IPS-20b (cell line): ENCODE measurements around the gene KRTAP2-3.
"Not testable (repeated sequence)": the region's sequence is repeated elsewhere in the genome, so short reads cannot be mapped to it uniquely, and the experiment has no call there.

Source experiments
- H3K27ac ChIP-seq: one replicate; pipeline ENCODE4 v1.5.1; 2013; ENCODE audit warnings: low read length
- H3K27me3 ChIP-seq: 2 replicates; pipeline ENCODE4 v1.6.1; 2013; ENCODE audit warnings: mild to moderate bottlenecking, low read length, inconsistent platforms; ENCODE audit not compliant: insufficient read depth
- H3K36me3 ChIP-seq: 2 replicates; pipeline ENCODE4 v1.6.1; 2013; ENCODE audit warnings: low read depth, mild to moderate bottlenecking, inconsistent platforms, low read length, moderate library complexity; ENCODE audit not compliant: insufficient read depth
- H3K4me1 ChIP-seq: 2 replicates; pipeline ENCODE4 v1.6.1; 2013; ENCODE audit warnings: mild to moderate bottlenecking, control low read depth, inconsistent platforms, low read length, moderate library complexity; ENCODE audit not compliant: insufficient read depth
- H3K4me3 ChIP-seq: 2 replicates; pipeline ENCODE4 v1.5.1; 2013; ENCODE audit warnings: mild to moderate bottlenecking, low read length, inconsistent platforms
- H3K9ac ChIP-seq: 2 replicates; pipeline ENCODE4 v1.6.1; 2013; ENCODE audit warnings: low read depth, mild to moderate bottlenecking, inconsistent platforms, low read length, moderate library complexity
- H3K9me3 ChIP-seq: 2 replicates; pipeline ENCODE4 v1.6.1; 2013; ENCODE audit warnings: mild to moderate bottlenecking, low read depth, low read length, inconsistent platforms; ENCODE audit not compliant: insufficient read depth

The KRTAP2-3 gene

DNA sequence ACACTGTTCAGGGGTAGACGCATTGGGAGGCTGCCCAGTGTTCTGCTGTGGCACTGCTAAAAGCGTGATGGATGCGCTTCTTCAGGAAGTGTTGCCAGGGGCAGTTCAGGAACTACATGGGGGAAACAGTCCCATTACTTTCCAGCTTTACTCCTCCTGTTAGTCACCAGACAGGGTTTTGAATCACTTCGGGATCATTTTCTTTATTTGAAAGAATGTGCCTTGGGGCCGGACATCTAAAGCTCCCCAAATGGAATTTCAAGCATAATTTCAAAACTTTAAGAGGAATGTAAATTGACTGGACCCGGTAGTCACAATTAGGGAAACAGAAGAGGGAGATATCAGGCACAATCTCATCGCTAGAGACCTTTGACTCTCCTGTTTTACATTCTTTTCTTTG is 11.5 kb downstream of the KRTAP2-3 start:
- H3K27ac ChIP-seq = no peak overlapping the region
- no peaks in the 10 kb centered on the region; the same call in 1 of the 2 replicates for H3K4me1 ChIP-seq
- no peaks in the 10 kb centered on the region for H3K36me3 ChIP-seq
- no peaks in the 10 kb centered on the region for H3K9me3 ChIP-seq
- H3K9ac ChIP-seq = no peak overlapping the region
- no peaks in the 10 kb centered on the region for H3K27me3 ChIP-seq
- H3K4me3 ChIP-seq = no peak overlapping the region

DNA sequence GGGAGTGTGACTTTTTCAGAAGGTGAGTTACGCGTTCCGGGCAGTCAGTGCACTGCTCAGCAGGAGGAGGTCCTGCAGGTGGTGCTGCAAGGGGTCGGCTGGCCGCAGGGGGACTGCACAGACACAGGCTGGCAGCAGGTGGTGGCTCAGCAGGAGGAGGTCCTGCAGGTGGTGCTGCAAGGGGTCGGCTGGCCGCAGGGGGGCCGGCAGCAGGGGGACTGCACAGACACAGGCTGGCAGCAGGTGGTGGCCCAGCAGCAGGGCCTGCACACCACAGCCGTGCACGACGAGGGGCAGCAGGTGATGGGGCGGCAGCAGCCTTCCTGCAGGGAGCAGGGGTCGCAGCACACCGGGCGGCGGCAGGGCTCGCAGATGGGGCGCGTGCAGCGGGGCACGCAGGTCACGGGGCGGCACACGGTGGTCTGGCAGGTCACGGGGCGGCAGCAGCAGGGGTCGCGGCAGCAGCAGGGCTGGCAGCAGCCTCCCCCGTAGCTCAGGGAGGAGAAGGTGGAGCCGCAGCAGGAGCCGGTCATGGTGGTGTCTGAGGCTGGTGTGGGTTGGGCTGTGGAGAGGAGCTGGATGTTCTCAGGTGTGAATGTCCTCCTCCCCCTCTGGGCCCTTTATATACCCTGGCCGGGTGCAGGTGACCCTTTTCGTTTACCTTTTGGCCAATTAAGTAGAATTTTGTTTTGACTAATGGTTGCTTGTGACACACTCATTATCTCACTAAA is 13.0 kb downstream of the KRTAP2-3 start, which contains the start of gene KRTAP2-1:
Gene KRTAP2-1, minus strand, starts transcription at position 582 of the 731 bp plus-strand sequence. Its CDS starts 49 bp downstream, at position 533.
- not testable (repeated sequence) for H3K36me3 ChIP-seq, H3K9ac ChIP-seq, H3K4me3 ChIP-seq, H3K27me3 ChIP-seq, H3K9me3 ChIP-seq, H3K4me1 ChIP-seq, H3K27ac ChIP-seq

DNA sequence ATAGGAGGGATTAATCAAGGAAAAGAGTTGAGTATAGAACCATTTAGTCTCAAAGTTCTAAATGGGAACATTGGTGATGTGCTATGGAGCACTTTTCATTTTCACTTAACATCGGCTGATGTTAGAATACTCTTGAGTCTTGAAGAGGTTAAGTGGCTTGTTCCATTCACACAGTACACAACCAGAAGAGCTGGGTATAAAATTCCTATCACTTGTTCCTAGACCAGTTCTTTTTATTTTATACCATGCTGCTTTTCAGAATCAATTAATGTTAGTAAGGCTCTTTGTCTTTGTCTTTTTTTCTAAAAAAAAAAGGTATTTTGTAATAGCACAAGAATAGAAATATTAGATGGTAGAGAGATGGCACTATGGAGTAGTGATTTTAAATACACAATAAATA is 17.0 kb downstream of the KRTAP2-3 start:
- H3K4me3 ChIP-seq = no peak overlapping the region
- no peaks in the 10 kb centered on the region for H3K27me3 ChIP-seq
- H3K9ac ChIP-seq = no peak overlapping the region
- H3K27ac ChIP-seq = no peak overlapping the region
- H3K9me3 ChIP-seq = no peaks in the 10 kb centered on the region
- H3K36me3 ChIP-seq = no peaks in the 10 kb centered on the region
- H3K4me1 ChIP-seq = peaks cover 7% of the 10 kb centered on the region; the same call in 1 of the 2 replicates

DNA sequence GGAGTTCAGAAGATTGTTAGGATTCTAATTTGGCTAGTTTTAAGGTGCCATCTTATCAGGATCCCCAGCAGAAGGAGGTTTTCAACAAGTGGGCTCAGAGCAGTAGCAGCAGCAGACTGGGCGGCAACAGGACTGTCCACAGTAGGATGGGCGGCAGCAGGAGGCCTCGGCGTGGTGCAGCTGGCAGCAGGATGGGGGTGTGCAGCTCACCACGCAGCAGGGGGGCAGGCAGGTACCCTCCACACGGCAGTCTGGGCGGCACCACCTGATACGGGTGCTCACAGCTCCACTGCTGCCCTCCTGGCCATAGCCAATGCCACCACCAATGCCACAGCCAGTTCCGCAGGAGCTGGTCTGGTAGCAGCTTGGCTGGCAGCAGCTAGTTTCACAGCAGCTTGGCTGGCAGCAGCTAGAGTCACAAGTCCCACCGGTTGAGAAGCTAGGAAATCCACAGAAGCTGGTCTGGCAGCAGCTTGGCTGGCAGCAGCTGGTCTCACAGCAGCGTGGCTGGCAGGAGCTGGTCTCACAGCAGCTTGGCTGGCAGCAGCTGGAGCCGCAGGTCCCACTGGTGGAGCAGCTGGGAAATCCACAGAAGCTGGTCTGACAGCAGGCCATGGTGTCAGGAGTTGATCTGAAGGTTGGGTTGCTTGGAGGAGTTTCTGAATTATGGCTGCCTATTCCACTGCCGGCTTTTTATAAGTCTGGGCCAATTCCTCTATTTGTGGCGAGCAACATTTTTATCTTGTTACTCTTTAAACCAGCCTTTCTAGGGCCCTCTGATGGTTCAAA is 18.9 kb downstream of the KRTAP2-3 start, which contains the start of gene KRTAP1-1:
Gene KRTAP1-1, minus strand, starts transcription at position 668 of the 789 bp plus-strand sequence. Its CDS starts 53 bp downstream, at position 615.
- H3K27me3 ChIP-seq, H3K4me3 ChIP-seq, H3K27ac ChIP-seq, H3K9me3 ChIP-seq, H3K9ac ChIP-seq, H3K36me3 ChIP-seq: not testable (repeated sequence)
- H3K4me1 ChIP-seq = peaks cover 13% of the 10 kb centered on the region; the same call in 1 of the 2 replicates

DNA sequence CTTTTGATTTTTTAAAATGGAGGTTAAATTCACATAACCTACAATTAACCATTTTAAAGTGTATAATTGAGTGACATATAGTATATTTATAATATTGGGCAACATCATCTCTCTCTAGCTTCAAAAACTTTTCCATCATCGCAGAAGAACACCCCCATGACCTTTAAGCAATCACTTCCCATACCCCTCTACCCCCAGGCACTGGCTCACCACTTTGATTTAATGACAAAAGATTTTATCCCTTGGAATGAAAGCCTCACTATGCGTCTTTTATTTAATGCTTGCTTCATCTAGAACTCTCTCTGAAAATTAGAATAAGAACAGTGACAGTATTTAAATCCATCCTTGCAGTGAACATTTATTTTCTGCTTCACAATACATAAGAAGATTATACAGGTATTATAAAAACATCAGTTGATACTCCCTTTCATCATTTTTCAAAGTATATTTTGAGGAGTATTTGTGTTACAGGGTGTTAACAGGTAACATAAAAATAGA is 22.0 kb downstream of the KRTAP2-3 start:
- Histone ChIP-seq H3K27me3 (no peaks in the 10 kb centered on the region), H3K4me1 (peaks cover 13% of the 10 kb centered on the region; the same call in 1 of the 2 replicates)

DNA sequence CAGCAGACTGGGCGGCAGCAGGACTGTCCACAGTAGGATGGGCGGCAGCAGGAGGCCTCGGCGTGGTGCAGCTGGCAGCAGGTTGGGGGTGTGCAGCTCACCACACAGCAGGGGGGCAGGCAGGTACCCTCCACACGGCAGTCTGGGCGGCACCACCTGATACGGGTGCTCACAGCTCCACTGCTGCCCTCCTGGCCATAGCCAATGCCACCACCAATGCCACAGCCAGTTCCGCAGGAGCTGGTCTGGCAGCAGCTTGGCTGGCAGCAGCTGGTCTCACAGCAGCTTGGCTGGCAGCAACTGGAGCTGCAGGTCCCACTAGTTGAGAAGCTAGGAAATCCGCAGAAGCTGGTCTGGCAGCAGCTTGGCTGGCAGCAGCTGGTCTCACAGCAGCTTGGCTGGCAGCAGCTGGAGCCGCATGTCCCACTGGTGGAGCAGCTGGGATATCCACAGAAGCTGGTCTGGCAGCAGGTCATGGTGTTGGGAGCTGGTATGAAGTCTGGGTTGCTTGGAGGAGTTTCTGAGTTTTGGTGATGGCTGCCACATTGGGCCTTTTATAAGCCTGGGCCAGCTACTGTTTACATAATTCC is 25.5 kb downstream of the KRTAP2-3 start, which contains the start of gene KRTAP1-3:
Gene KRTAP1-3, minus strand, starts transcription at position 529 of the 590 bp plus-strand sequence. Its CDS starts 53 bp downstream, at position 476.
- not testable (repeated sequence) for H3K27me3 ChIP-seq, H3K4me3 ChIP-seq, H3K36me3 ChIP-seq, H3K9ac ChIP-seq, H3K27ac ChIP-seq, H3K9me3 ChIP-seq
- peaks cover 13% of the 10 kb centered on the region; the same call in 1 of the 2 replicates for H3K4me1 ChIP-seq

More for the DNA sequence above, 22.0 kb downstream of the KRTAP2-3 start:
- Histone ChIP-seq H3K9me3 (no peaks in the 10 kb centered on the region), H3K27ac (no peak overlapping the region), H3K4me3 (no peak overlapping the region), H3K9ac (no peak overlapping the region), H3K36me3 (no peaks in the 10 kb centered on the region)

DNA sequence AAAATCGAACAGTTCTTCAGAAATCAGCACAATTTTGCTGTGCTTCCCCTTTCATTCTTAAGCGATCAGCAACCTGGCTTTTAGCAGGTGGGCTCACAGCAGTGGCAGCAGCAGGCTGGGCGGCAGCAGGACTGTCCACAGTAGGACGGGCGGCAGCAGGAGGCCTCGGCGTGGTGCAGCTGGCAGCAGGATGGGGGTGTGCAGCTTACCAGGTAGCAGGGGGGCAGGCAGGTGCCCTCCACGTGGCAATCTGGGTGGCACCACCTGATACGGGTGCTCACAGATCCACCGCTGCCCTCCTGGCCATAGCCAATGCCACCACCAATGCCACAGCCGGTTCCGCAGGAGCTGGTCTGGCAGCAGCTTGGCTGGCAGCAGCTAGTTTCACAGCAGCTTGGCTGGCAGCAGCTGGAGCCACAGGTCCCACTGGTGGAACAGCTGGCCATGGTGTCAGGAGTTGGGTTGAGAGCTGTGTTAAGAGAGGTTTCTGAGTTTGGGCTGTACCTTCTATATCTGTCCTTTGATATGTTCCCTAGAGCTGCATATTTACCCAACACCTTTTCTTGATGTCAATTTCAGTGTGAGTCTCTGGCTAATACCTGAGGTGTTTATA is 30.2 kb downstream of the KRTAP2-3 start, which contains the start of gene KRTAP1-4:
Gene KRTAP1-4, minus strand, starts transcription at position 563 of the 613 bp plus-strand sequence. Its CDS starts 117 bp downstream, at position 446.
- H3K4me3 ChIP-seq = no peak within 1 kb of the TSS
- no peak within 1 kb of the TSS for H3K27ac ChIP-seq
- no peaks in the 10 kb centered on the region for H3K9me3 ChIP-seq
- H3K9ac ChIP-seq = no peak within 1 kb of the TSS
- H3K4me1 ChIP-seq = no peaks in the 10 kb centered on the region
- H3K36me3 ChIP-seq = no peaks in the 10 kb centered on the region
- H3K27me3 ChIP-seq = no peaks in the 10 kb centered on the region

DNA sequence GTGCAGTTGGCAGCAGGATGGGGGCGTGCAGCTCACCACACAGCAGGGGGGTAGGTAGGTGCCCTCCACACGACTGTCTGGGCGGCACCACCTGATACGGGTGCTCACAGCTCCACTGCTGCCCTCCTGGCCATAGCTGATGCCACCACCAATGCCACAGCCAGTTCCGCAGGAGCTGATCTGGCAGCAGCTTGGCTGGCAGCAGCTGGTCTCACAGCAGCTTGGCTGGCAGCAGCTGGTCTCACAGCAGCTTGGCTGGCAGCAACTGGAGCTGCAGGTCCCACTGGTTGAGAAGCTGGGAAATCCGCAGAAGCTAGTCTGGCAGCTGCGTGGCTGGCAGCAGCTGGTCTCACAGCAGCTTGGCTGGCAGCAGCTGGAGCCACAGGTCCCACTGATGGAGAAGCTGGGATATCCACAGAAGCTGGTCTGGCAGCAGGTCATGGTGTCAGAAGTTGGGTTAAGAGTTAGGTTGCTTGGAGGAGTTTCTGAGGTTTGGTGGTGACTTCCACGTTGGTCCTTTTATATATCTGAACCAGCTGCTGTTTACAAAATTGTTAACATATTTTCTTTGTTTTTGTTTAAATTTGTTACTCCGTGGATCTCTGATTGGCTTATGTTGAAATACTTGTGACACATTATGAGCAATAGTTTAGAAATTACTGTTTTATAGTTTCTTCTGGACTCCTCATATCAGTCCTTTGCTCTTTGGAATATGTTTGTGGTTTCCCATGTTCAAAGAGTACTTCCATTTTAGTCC is 33.0 kb downstream of the KRTAP2-3 start, which contains the start of gene KRTAP1-5:
Gene KRTAP1-5, minus strand, starts transcription at position 494 of the 757 bp plus-strand sequence. Its CDS starts 53 bp downstream, at position 441.
- H3K4me3 ChIP-seq = no peak within 1 kb of the TSS
- H3K9me3 ChIP-seq = no peaks in the 10 kb centered on the region
- no peak within 1 kb of the TSS for H3K27ac ChIP-seq
- H3K9ac ChIP-seq = no peak within 1 kb of the TSS
- no peaks in the 10 kb centered on the region for H3K27me3 ChIP-seq
- no peaks in the 10 kb centered on the region for H3K36me3 ChIP-seq
- no peaks in the 10 kb centered on the region for H3K4me1 ChIP-seq

DNA sequence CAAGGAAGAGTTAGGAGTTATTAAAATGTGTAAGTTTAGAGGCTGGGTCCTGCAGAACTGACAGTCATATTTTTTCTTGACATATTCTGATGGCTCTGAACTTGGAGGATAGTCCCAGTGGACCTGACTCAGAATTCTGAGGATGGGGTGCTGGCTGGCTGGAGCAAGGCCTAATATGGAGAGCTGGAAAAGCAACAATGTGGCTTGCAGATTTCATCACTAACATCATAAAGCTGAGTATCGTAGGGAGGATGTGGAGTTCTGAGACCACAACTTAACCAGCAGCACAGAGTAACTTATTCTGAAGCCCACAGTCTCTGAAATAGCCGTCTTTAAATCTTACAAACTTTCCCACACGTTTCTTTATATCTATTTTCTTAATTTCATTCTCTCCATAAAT is 35.2 kb downstream of the KRTAP2-3 start:
- no peaks in the 10 kb centered on the region for H3K9me3 ChIP-seq
- H3K9ac ChIP-seq = no peak overlapping the region
- no peaks in the 10 kb centered on the region for H3K27me3 ChIP-seq
- H3K4me1 ChIP-seq = no peaks in the 10 kb centered on the region
- no peaks in the 10 kb centered on the region for H3K36me3 ChIP-seq
- H3K27ac ChIP-seq = no peak overlapping the region
- no peak overlapping the region for H3K4me3 ChIP-seq

DNA sequence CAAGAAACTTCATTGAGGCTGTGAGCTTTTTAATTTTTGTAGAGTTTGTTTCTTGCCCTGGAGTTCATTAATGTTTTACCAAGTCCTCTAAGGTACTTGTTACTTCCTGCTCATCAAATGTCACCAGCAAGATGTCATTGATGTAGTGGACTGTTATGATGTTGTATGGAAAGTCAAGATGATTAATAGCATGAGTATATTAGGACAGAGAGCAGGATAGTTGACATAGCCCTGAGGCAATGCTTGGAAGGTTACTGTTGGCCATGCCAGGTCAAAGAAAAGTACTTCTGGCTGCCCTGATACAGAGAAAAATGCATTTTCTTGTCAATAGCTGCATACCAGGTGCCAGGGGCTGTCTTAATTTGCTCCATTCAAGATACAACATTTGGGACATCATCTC is 39.6 kb downstream of the KRTAP2-3 start:
- no peaks in the 10 kb centered on the region for H3K4me1 ChIP-seq
- no peaks in the 10 kb centered on the region for H3K36me3 ChIP-seq
- no peak overlapping the region for H3K4me3 ChIP-seq
- H3K9ac ChIP-seq = no peak overlapping the region
- H3K9me3 ChIP-seq = no peaks in the 10 kb centered on the region
- H3K27me3 ChIP-seq = no peaks in the 10 kb centered on the region
- H3K27ac ChIP-seq = no peak overlapping the region
